Stimulated activated memory B cell treated with anti-CD40 and anti-IgM and Interleukin-4, amounts not matched to agents 10 μg/mL and 1 μg/mL and 100 μg/mL, for 72 hours (primary cell): ENCODE data around the gene FOXD4L6.
"Not testable (repeated sequence)": the region's sequence is repeated elsewhere in the genome, so short reads cannot be mapped to it uniquely, and the experiment has no call there.

ENCODE experiments used
- ATAC-seq: fragments of 150-1000 bp; cut with Tn5 transposase; 2 replicates; pipeline ENCODE4 v1.10.0; 2021
- H3K27ac Mint-ChIP-seq: one replicate; pipeline ENCODE4 v1.8.0; 2022; ENCODE audit warnings: mild to moderate bottlenecking, mixed read lengths
- H3K27me3 Mint-ChIP-seq: one replicate; pipeline ENCODE4 v1.8.0; 2022; ENCODE audit warnings: mixed read lengths
- H3K36me3 Mint-ChIP-seq: one replicate; pipeline ENCODE4 v1.8.0; 2022; ENCODE audit warnings: mixed read lengths
- H3K4me1 Mint-ChIP-seq: one replicate; pipeline ENCODE4 v1.8.0; 2022; ENCODE audit warnings: mixed read lengths
- H3K4me3 Mint-ChIP-seq: one replicate; pipeline ENCODE4 v1.8.0; 2022; ENCODE audit warnings: mild to moderate bottlenecking, moderate library complexity, mixed read lengths
- H3K9me3 Mint-ChIP-seq: one replicate; pipeline ENCODE4 v1.8.0; 2022; ENCODE audit warnings: mixed read lengths

The FOXD4L6 gene

DNA sequence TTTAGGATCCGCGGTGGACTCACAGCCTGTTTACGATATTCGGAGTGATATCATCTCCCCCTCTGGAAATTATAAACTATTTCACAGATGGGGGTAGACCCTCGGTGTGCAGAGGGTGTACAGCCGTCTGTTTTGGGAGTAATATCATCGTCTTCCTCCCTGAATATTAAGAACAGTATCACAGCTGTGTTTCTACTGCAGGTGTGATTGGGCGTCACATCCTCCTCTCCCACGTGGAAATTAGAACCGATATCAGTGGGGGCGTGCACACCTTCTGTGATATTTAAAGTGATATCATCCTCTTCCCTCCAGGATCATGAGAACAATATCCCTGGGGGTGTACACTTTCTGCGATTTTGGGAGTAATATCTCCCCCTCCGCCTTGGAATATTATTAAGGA is 19.2 kb downstream of the FOXD4L6 start:
- not testable (repeated sequence) for H3K27me3 Mint-ChIP-seq, H3K9me3 Mint-ChIP-seq, H3K36me3 Mint-ChIP-seq, H3K27ac Mint-ChIP-seq, H3K4me1 Mint-ChIP-seq, ATAC-seq, H3K4me3 Mint-ChIP-seq

DNA sequence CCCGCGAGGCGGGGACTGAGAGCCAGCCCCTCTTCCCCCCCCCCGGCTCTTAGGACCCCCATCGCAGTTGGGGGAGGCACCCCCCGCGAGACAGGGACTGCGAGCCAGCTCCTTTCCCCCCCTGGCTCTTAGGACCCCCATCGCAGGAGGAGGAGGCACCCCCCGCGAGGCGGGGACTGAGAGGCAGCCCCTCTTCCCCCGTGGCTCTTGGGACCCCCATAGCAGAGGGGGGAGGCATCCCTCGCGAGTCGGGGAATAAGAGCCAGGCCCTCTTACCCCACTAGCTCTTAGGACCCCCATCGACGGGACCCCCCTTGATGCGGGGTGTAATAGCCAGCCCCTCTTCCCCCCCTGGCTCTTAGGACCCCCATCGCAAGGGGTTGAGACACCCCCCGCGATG is 19.7 kb downstream of the FOXD4L6 start:
- not testable (repeated sequence) for H3K9me3 Mint-ChIP-seq, H3K36me3 Mint-ChIP-seq, H3K27me3 Mint-ChIP-seq, ATAC-seq, H3K4me3 Mint-ChIP-seq, H3K4me1 Mint-ChIP-seq, H3K27ac Mint-ChIP-seq

DNA sequence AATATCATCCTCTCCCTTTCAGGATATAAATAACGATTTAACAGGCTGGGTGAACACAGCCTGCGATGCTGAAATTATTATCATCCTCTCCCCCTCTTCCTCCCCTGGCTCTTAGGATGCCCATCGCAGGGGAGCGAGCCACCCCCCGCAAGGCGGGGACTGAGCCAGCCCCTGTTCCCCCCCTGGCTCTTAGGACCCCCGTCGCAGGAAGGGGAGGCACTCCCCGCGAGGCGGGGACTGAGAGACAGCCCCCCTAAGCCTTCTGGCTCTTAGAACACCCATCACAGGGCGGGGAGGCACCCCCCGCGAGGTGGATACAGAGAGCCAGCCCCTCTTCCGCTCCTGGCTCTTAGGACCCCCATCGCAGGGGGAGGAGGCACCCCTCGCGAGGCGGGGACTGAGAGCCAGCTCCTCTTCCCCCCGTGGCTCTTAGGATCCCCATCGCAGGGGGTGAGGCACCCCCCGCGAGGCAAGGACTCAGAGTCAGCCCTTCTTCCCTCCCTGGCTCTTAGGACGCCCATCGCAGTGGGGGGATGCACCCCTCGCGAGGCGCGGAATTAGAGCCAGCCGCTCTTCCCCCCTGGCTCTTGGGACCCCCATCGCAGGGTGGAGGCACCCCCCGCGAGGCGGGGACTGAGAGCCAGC is 21.9 kb downstream of the FOXD4L6 start:
- not testable (repeated sequence) for H3K4me3 Mint-ChIP-seq, H3K27ac Mint-ChIP-seq, H3K36me3 Mint-ChIP-seq, H3K27me3 Mint-ChIP-seq, H3K4me1 Mint-ChIP-seq, H3K9me3 Mint-ChIP-seq
- peak; percentile 34 for ATAC-seq

DNA sequence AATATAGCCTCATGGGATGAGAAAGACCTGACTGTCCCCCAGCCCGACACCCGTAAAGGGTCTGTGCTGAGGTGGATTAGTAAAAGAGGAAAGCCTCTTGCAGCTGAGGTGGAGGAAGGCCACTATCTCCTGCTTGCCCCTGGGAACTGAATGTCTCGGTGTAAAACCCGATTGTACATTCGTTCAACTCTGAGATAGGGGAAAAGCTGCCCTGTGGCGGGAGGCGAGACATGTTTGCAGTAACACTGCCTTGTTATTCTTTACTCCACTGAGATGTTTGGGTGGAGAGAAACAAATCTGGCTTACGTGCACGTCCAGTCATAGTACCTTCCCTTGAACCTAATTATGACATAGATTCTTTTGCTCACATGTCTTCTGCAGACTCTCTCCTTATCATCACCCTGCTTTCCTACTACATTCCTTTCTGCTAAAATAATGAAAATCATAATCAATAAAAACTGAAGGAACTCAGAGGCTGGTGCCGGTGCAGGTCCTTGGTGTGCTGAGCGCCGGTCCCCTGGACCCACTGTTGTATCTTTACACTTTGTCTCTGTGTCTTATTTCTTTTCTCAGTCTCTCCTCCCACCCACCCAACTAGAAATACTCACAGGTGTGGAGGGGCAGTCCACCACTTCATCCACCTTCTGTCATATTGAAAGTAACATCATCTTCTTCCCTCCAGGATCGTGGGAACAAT is 22.8 kb downstream of the FOXD4L6 start:
- not testable (repeated sequence) for H3K4me1 Mint-ChIP-seq, H3K27ac Mint-ChIP-seq, H3K4me3 Mint-ChIP-seq, H3K27me3 Mint-ChIP-seq, H3K36me3 Mint-ChIP-seq, ATAC-seq, H3K9me3 Mint-ChIP-seq

DNA sequence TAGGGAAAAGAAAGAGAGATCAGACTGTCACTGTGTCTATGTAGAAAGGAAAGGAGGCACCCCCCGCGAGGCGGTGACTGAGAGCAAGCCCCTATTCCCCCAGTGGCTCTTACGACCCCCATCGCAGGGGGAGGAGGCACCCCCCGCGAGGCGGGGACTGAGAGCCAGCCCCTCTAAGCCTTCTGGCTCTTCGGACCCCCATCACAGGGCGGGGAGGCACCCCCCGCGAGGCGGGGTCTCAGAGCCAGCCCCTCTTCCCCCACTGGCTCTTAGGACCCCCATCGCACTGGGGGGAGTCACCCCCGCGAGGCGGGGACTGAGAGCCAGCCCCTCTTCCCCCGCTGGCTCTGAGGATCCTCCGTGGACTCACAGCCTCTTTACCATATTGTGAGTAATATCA is 23.9 kb downstream of the FOXD4L6 start:
- H3K36me3 Mint-ChIP-seq, H3K9me3 Mint-ChIP-seq, H3K27ac Mint-ChIP-seq, H3K4me1 Mint-ChIP-seq, H3K27me3 Mint-ChIP-seq, H3K4me3 Mint-ChIP-seq: not testable (repeated sequence)
- peak; percentile 57 for ATAC-seq

DNA sequence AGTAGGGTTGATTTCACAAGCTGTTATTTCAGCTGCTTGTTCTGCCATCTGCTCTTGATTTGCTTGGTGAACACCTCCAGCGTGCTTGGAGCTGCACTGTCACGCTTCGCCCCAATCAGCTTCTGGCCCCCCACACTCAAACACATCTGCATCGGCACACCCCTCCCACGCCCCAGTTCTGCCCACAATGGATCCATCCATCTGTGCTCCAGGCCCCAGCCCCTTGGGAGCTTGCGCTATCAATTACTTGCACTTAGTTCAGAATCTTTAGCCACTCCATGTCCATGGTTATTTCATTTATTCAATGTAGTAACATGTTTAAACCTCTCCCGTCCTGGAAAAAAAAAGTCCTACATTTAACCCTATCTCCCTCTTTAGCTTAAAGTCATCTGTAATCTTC is 28.0 kb downstream of the FOXD4L6 start:
- H3K27ac Mint-ChIP-seq, H3K36me3 Mint-ChIP-seq, H3K27me3 Mint-ChIP-seq, H3K9me3 Mint-ChIP-seq, H3K4me1 Mint-ChIP-seq, H3K4me3 Mint-ChIP-seq, ATAC-seq: not testable (repeated sequence)

DNA sequence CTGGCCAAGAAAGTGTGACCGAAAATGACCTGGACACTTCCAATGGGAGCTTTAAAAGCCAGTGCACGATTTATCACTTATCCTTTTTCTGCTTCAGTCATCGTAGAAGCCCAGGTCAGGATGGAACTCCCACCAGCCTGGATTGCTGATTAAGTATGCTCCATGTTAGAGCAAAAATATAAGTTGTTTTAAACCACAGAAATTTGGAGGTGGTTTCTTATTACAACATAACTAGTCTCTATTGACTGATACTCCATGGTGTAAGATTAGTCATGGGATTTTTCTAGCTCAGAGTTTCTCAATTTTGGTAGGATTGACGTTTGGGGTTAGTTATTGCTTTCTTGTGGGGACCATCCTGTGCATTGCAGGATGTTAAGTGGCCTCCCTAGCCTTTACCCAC is 29.7 kb downstream of the FOXD4L6 start:
- H3K27me3 Mint-ChIP-seq, H3K4me3 Mint-ChIP-seq, H3K4me1 Mint-ChIP-seq, H3K9me3 Mint-ChIP-seq, H3K36me3 Mint-ChIP-seq, H3K27ac Mint-ChIP-seq, ATAC-seq: not testable (repeated sequence)

DNA sequence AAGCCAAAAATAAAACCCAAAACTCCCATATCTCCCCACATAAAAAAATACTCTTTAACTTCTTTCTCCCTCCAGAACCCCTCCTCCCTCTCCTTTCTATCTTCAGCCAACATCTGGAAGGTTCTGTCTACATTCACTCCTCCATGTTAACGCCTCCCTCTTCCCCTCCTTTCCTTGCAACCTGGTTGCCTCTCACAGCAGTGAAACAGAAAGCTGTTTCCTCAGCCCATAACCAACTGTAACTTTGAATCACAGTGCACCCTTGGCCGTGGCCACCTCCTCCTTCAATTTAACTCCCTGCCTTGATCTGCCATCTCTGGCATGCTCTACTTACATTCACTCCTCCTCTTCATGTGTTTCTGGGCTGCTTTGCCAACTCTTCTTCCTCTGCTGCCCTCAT is 33.4 kb downstream of the FOXD4L6 start:
- ATAC-seq: peak; percentile 25
- not testable (repeated sequence) for H3K9me3 Mint-ChIP-seq, H3K4me1 Mint-ChIP-seq, H3K36me3 Mint-ChIP-seq, H3K27me3 Mint-ChIP-seq, H3K4me3 Mint-ChIP-seq, H3K27ac Mint-ChIP-seq

DNA sequence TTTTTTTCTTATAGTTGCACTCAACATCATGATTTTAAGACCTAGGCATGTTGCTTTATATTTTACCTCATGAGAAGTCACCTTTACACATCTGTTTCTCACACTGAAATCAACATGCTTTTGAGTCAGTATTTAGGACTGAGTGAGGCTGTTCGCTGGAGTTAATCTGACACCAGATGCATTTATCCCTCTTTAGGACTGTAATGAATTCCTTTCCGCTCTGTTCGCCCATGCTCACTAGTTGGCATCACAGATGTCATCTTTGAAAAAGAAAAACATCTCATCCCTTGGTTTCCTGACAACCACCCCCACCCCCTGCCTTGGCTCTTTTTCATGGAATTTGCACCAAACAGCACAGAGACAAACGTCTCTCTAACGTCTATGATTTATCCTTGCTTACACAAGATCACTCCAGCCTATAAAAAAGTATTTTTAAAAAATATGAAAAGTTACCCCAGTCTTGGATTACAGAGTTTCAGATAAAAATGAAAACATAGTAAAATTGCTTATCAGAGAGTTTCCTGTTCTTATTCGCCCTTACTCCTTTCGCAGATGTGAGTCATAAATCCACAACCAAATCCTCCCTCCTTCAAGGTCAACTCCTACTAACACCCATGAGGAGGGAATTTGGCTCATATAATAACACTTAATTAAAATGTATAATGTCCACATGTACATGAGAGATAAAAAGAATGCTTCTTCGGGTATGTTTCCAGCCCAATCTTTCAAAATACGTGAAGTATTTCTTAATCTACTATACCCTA is 34.3 kb downstream of the FOXD4L6 start:
- H3K9me3 Mint-ChIP-seq, H3K36me3 Mint-ChIP-seq, ATAC-seq, H3K4me1 Mint-ChIP-seq, H3K27me3 Mint-ChIP-seq, H3K27ac Mint-ChIP-seq, H3K4me3 Mint-ChIP-seq: not testable (repeated sequence)

DNA sequence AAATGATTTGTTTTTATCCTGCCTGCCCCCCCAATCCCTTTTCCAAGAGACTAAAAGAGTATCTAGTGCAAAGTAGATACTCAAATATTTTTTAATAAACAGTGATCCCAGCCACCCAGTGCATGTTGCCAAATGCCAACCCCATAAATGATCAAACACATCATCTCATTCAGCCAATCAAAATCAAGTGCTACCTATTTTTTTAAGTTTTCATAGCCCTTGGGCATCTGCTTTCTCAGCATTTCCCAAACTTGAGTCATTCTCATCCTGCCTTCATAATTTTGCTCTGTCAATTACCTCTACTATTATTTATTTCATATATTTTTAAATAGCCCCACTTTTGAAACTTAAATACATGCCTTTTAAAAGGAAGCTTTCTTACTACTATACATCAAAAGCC is 37.6 kb downstream of the FOXD4L6 start:
- not testable (repeated sequence) for H3K27ac Mint-ChIP-seq, H3K4me3 Mint-ChIP-seq, H3K36me3 Mint-ChIP-seq, ATAC-seq, H3K9me3 Mint-ChIP-seq
- Mint-ChIP-seq H3K27me3 (peaks cover 15% of the 10 kb centered on the region), H3K4me1 (peaks cover 11% of the 10 kb centered on the region)

DNA sequence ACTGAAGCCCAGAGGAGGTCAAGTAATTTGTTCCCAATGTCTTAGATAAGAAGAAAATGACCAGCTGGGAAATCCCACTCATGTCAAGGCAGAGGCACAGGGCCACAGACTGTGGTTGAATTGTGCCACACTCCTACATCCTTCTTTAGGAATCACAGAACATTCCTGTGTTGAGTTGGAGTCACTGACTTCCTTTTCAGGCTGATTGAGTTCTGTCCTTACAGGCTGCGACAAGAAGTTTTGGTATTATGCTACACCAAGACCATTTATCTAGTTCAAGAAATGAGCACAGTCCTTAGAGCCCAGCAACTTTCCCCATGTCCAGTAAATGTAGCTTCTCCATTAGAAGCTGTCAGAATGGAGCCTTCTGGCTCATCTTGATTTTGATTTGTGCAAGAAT is 38.1 kb downstream of the FOXD4L6 start:
- Mint-ChIP-seq H3K27me3 (peaks cover 15% of the 10 kb centered on the region), H3K4me1 (peaks cover 12% of the 10 kb centered on the region)
- ATAC-seq, H3K9me3 Mint-ChIP-seq, H3K4me3 Mint-ChIP-seq, H3K36me3 Mint-ChIP-seq, H3K27ac Mint-ChIP-seq: not testable (repeated sequence)

DNA sequence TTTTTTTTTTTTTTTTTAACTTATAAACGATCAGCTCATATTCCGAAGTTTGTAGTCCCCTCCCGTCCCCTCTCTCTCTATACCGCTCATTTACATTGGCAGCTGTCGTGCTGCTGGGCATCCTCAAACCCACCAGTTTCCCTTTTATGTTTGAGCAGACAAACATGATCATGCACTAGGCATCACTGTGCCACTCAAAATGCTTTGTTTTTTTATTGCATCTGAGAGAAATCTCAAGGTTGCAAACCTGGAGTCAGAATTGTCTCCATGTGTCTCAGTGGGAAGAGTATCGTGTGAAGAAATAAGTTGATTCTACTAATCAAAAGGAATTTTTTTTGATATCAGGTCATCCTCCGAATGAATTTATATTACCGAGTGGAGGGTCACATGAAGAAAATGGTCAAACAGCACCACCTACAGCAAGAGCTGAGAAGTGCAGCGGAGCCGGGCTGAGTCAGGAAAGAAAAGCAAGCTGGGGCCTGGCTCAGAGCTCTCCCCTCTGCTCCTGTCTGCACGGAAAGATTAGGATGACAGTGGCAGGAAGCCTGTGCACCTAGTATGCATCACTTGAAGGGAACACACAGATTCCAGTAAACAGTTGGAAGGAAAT is 39.9 kb downstream of the FOXD4L6 start:
- Mint-ChIP-seq H3K27me3 (peaks cover 15% of the 10 kb centered on the region), H3K4me1 (peaks cover 12% of the 10 kb centered on the region)
- H3K27ac Mint-ChIP-seq, H3K9me3 Mint-ChIP-seq, H3K36me3 Mint-ChIP-seq, H3K4me3 Mint-ChIP-seq: not testable (repeated sequence)
- peak; percentile 64 for ATAC-seq

DNA sequence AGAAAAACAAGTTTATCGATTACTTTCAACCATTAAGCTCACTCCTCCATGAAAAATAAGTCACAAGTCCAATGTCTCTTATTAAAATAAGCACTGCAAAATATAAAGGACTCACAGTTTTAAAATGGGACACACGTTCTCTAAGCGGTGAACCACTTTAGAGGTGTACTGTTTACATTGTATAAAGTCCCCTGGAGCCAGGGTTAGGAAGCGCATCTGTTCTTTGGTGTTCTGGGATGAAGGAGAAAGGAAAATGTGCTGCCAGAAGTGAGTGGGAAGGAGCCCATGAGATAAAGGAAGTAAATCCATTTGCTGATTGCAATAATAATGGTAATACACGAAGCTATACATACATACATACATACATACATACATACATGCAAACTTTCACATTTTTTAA is 40.6 kb downstream of the FOXD4L6 start:
- not testable (repeated sequence) for ATAC-seq, H3K36me3 Mint-ChIP-seq

DNA sequence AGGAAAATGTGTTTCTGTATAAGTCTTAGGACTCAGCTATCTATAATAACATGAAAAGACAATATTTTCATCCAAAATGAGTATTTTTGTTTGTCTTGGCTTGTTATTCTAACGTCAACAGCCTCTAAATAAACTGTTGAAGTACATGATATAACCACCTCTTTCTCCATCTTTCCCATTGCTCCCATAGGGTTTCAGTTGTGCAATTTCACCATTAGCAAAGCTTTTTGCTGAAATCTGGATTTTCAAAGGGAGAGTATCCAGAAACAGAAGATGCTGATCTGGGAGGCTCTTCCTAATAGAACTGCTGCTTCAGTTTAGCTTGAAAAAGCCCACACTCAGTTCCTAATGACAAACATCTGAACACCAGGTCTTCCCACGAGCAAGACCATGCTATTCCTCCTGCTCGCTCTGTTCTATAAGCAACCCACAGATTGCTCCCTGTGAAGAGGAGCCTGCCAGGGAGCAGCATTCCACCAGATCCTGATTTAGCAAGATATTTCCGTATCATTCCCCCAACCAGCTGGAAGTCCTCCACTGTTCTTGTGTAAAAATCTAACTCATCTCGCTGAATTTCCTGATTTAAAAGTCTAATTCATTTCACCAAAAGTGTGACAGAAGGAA is 41.2 kb downstream of the FOXD4L6 start:
- peaks cover 12% of the 10 kb centered on the region for H3K4me1 Mint-ChIP-seq
- peaks cover 24% of the 10 kb centered on the region for H3K27me3 Mint-ChIP-seq
- H3K9me3 Mint-ChIP-seq, ATAC-seq, H3K36me3 Mint-ChIP-seq, H3K4me3 Mint-ChIP-seq, H3K27ac Mint-ChIP-seq: not testable (repeated sequence)

More for the DNA sequence above, 40.6 kb downstream of the FOXD4L6 start:
- H3K4me3 Mint-ChIP-seq, H3K27ac Mint-ChIP-seq, H3K9me3 Mint-ChIP-seq: not testable (repeated sequence)
- peaks cover 12% of the 10 kb centered on the region for H3K4me1 Mint-ChIP-seq
- H3K27me3 Mint-ChIP-seq: peaks cover 17% of the 10 kb centered on the region

DNA sequence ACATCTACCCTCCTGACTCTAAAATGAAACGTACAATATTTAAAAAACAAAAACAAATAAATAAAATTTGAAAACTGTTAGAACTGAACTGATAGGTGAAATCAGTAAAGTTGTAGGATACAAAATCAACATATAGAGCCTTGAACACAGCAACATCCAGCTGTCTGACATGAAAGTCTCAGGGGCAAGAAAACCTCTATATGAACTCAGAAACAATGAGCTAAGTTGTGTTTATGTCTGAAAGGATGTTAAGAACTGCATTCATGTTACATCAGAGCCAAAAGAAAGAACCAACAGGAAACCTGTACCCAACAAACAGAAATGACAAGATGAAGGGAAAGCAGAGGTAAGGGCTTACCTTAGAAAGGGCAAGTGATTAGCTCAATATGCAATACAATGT is 41.8 kb downstream of the FOXD4L6 start:
- peaks cover 24% of the 10 kb centered on the region for H3K27me3 Mint-ChIP-seq

More for the DNA sequence above, 41.8 kb downstream of the FOXD4L6 start:
- H3K9me3 Mint-ChIP-seq, H3K36me3 Mint-ChIP-seq, H3K4me3 Mint-ChIP-seq, ATAC-seq, H3K27ac Mint-ChIP-seq: not testable (repeated sequence)
- peaks cover 12% of the 10 kb centered on the region for H3K4me1 Mint-ChIP-seq
